Activated effector memory CD4-positive, alpha-beta T cell treated with Interleukin-2 at 50 U/mL for 16 hours (primary cell): ENCODE data around the gene CD48.
A peak's percentile ranks its signal among the peaks of the same experiment; 100 is the strongest.

Experiments used
- DNase-seq: peaks from one replicate; pipeline ENCODE4 v3.0.0-alpha.2; 2020

Gene CD48

DNA sequence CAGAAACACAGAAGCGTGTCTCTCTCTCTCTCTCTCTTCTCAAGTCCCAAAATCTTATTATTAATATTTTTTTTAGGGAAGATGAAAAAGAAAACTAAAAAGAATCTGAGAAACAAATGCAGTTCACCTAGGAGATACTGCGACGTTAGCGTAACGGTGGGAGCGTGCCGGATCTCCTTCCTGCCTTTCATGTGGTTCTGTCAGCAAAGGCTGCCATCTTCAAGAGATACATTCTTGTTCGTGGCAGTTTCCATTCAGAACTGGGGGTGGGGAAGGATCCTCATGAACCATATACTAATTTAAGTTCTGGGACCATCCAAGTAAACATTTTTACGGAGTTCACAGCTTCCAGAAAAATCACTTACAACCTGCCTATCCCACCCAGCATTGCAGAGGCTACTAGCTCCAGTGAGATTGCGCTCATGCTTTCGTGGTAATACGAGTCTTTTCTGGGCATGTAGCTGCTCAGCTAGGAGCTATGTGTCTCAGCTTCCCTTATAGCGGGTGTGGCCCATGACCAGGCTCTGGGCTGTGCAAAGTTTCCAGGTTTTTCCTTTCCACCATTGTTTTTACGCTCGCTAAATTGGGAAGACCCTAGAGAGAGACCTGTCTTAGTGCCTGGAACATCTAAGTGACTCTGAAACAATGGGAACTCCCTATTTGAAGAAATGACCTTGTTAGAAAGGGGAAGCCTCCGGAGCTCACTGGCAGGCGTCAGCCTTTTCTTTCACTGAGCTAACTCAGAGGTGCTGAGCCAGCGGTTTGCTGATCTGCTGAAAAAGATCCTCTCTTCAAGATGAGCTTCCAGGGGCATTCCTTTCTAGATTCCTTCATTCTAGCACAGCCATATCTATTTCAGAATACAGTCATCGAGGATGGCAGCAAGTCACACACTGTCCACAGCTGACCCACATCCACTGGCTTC is 82.1 kb downstream of the CD48 start:
- peak; percentile 67 for DNase-seq

- no peak for DNase-seq
Observed at GRCh38 chr1:160628799-160629263, 82.8 kb downstream of the CD48 start.
